GM19455 (cell line): ENCODE measurements around the gene SNX3.

Experiments
- ATAC-seq: cut with Tn5 transposase; IDR thresholded peaks from one replicate; pipeline ENCODE4 v1.9.1; 2021; ENCODE audit not compliant: unreplicated experiment

Gene SNX3

GRCh38 chr6:108209738-108210137, 51.1 kb downstream of the SNX3 start:
- ATAC-seq = no peak

GRCh38 chr6:108207013-108207412, 53.8 kb downstream of the SNX3 start:
- no peak for ATAC-seq

GRCh38 chr6:108203189-108204112, 57.4 kb downstream of the SNX3 start:
- no peak for ATAC-seq

- no peak for ATAC-seq
Observed at GRCh38 chr6:108200631-108201030, 60.2 kb downstream of the SNX3 start.

- no peak for ATAC-seq
Observed at GRCh38 chr6:108200186-108200585, 60.7 kb downstream of the SNX3 start.

- ATAC-seq = no peak
Observed at GRCh38 chr6:108198761-108199498, 61.9 kb downstream of the SNX3 start.

- ATAC-seq = no peak
Observed at GRCh38 chr6:108195209-108195608, 65.6 kb downstream of the SNX3 start.

GRCh38 chr6:108194503-108194902, 66.3 kb downstream of the SNX3 start:
- ATAC-seq = no peak

GRCh38 chr6:108193835-108194234, 67.0 kb downstream of the SNX3 start:
- no peak for ATAC-seq

- no peak for ATAC-seq
Observed at GRCh38 chr6:108193131-108193530, 67.7 kb downstream of the SNX3 start.

- ATAC-seq = no peak
Observed at GRCh38 chr6:108187519-108187918, 73.3 kb downstream of the SNX3 start.

- ATAC-seq = no peak
Observed at GRCh38 chr6:108186226-108186625, 74.6 kb downstream of the SNX3 start.

- ATAC-seq = no peak
Observed at GRCh38 chr6:108180776-108181175, 80.1 kb downstream of the SNX3 start.

- no peak for ATAC-seq
Observed at GRCh38 chr6:108180266-108180665, 80.6 kb downstream of the SNX3 start.

GRCh38 chr6:108179741-108180140, 81.1 kb downstream of the SNX3 start:
- no peak for ATAC-seq

GRCh38 chr6:108176281-108177089, 84.4 kb downstream of the SNX3 start:
- no peak for ATAC-seq

GRCh38 chr6:108175592-108176279, 85.1 kb downstream of the SNX3 start:
- ATAC-seq = no peak

- no peak for ATAC-seq
Observed at GRCh38 chr6:108175176-108175591, 85.7 kb downstream of the SNX3 start.

- no peak for ATAC-seq
Observed at GRCh38 chr6:108174371-108175175, 86.3 kb downstream of the SNX3 start.
